ENCODE data around the gene MROH2A.
A peak's percentile ranks its signal among the peaks of the same experiment; 100 is the strongest.

The MROH2A gene

DNA sequence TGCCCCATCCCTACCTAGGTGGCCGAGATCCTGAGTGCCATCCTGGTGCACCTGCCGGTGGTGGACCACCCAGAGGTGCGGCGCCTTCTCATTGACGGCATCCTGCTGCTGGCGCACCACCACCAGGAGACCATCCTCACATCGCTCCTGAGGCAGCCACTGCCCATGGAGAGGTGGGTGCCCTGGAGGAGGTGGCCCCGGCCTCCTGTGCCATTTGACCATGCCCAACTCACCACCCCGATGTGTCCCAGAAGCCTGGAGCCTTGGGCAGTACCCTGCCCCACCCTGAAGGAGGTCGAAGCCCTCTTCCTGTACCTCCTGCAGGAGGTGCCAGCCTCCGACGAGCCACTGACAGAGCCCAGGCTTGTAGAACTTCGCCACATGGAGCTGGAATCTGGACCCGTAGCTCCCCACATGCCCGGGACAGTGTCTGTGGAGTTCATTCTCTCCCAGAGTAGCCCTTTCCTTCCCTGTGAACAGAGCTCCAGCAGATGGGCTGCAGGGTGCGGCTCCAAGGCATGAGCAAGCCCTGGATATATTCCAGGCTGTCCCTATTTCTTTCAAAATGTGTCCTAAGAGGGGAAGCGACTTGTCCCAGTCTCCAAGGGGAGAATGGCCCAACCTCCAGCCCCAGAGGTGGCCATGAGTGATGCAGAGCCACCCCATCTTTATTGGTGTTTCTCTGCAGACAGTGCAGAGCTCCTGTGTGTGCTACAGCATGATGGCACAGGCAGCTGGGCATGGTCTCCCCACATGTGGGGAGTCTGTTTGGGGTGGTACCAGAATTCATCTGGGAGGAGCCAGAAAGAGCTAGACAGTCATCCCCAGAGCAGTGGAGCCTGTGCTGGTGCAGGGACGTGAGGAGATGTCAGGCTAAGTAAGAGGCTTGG is 42.0 kb downstream of the MROH2A start:
- peak; percentile 49 for DNase-seq

DNA sequence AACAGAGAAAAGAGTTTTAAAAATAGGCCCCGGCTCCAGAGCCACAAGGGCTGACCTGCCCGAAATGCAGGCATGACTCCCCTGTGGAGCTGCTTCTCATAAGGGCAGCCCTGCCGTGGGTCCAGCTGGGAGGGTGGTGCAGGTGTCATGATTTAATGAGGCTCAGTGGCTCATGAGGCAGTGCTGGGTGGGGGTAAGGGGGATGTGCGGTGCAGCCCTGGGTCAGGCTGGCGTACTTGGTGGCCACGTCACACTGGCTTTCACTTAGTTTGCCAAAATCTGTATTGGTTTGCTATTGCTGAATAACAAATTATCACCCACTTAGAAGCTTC is 42.6 kb downstream of the MROH2A start:
- peak; percentile 49 for DNase-seq

DNA sequence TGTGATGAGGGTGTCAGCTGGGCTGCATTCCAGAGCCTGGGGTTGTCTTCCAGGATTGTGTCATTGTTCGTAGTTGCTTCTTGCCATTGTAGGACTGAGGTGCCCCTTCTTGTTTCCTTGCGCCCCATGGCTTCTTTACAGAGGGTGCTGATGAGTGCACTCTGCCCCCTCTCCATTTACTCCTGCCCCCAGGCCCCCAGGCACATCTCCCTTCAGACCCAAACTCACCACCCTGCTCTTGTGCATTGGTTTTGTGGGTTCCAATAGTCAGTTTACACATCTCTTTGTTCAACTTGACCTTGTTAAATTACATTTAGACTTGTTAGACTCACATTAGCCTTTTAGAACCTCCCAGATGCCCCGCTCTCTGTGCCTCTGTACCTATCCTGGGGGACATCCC is 43.1 kb downstream of the MROH2A start:
- peak; percentile 17 for DNase-seq

DNA sequence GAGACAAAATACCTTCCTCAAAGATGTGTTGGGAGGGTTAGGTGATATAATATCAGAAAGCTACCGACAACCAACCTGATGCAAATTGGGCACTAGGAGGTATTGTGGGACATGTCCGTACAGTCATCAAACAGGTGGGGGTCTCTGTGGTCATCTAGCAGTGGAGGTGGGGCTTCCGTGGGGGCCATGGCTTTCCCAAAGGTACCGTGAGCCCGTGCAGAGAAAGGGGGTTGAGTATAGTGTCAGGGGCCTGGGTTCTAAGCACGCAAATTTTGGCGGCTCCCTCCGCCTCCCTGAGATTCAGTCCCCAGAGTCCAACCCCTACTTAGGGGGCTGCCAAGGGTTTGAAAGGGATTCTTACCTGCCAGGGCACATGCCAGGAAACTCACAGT is 43.6 kb downstream of the MROH2A start:
- no peak for DNase-seq

DNA sequence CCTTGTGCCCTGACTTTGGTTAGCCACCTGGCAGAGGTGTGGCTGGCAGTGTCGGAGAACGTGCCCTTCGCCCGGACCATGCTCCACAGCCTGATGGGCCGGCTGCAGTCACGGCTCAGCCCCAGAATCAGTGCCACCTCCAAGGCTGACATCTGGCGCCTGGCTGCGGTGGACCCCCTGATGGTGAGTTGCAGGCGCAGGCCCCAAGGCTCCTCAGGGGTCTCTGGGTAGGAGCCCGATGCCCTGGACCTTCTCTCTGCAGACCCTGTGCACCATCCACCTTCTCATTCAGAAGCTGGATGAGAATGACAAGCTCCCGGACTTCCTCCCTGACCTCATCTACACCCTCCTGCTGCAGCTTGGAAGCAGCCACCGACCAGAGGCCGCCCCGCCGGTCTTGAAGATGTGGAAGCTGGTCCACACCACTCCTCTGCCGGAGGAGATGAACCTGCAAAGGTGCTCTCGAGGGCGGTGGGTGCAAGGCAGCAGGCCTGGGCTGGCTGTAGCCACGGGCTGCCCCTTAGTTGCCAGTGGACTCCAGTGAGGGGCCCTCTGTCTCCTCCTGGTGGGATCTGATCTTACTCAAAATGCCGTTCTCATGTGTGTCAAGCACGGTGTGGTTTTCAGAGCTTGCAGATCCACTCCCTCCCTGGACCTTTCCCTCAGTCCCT is 44.1 kb downstream of the MROH2A start:
- DNase-seq, result peak; percentile 44

DNA sequence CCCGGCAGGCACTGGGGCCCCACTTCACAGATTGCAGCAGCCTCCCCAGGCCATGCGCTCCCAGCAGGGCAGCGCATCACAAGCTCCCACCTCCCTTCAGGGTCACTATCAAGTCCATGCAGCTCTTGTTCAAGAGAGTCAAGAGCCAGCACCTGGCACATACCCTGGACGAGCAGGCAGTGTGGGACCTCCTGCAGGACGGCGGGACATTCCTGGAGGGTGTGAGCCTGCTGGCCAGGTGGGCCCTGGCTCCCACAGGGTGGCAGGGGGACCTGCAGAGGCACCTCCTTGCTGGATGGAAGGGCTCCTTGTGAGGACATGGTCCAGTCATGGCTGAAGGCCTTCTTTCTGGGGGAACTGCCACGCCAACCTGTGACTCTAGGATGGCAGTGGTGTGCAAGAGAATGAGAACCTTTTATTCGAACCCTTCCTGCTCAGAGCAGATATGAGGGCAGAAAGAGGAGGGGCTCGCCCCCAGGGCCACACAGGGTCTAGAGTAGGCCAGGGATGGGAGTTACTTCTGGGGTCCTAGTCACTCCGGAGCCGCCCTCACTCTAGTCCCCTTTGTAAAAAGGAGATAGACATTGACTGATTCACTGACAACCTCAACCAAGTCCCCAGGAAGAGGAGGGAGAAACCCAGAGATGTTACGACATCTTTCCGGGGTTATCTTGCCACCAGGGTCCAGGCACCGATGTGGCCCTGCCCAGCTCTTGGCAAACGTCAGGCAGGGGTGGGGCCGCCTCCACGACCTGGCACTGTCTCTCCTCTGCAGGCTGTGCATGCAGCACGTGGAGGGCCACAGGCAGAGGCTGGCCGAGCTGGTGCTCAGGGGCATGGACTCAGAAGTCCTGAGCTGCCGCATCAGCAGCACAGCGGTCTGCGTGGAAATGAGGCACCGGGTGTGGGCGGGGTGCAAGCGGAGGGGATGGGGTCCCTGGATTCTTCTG is 44.9 kb downstream of the MROH2A start:
- peak; percentile 48 for DNase-seq

DNA sequence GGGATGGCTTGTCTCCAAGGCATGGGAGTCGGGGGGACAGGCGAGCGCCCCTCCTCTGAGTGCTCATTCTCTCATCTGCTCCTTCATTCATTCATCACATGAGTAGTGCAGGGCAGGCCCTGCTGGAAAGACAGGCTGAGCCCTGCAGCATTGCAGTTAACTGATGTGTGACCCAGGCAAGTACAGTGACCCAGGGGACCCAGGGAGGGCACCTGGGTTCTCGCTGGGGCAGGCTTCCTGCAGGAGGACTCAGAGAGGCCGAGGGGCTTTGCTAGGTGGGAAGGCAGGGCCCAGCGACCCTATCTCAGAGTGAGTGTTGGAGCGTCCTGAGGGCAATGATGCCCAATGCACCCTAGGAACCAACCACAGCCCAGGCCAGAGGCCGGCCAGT is 45.6 kb downstream of the MROH2A start:
- DNase-seq, result peak; percentile 27

DNA sequence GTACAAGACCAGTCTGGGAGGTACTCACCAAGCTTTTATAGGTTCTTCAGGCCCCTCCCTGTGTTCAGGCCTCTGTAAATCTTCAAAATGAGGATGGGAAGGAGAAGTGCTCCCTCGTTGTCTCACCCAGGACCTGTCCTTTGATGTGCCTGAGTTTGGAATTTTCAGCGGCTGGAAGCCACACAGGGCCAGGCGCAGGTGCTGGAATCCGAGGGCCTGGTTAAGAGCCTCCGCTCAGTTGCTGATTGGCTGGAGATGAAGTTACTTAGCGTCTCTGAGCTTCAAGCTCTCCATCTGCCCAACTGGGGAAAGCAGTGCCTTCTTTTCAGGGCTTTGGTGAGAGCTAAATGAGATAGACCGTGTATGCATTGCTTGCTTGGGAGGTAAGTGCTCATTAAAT is 46.2 kb downstream of the MROH2A start:
- peak; percentile 52 for DNase-seq

DNA sequence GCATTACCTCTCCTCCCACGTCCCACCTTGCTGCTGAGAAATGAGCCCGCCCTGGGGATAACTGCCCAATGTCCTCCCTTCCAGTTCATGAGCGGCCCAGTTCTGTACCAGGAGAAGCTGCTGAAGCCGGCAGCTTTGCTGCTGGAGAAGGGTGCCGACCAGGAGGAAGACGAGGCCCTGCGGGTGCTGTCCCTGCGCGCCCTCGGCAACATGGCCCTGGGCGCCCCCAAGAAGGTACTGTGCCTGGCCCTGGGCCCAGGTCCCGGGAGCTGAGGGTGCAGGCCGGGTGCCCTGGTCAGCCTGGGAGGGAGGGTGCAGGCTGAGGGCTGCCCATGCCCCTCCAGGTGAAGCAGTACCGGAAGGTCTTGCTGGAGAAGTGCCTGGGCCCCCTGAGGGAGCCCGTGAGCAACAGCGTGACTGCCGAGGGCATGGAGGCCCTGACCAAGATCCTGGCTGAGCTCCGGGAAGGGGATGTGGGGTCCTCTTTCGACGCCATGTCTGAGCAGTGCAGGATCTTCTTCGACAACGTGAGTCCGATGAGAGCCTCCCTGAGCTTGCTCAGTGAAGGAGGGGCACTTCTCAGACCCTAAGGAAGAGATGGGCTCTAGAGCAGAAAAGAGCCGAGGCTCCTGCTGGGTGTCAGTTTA is 50.5 kb downstream of the MROH2A start:
- DNase-seq, result peak; percentile 49

DNA sequence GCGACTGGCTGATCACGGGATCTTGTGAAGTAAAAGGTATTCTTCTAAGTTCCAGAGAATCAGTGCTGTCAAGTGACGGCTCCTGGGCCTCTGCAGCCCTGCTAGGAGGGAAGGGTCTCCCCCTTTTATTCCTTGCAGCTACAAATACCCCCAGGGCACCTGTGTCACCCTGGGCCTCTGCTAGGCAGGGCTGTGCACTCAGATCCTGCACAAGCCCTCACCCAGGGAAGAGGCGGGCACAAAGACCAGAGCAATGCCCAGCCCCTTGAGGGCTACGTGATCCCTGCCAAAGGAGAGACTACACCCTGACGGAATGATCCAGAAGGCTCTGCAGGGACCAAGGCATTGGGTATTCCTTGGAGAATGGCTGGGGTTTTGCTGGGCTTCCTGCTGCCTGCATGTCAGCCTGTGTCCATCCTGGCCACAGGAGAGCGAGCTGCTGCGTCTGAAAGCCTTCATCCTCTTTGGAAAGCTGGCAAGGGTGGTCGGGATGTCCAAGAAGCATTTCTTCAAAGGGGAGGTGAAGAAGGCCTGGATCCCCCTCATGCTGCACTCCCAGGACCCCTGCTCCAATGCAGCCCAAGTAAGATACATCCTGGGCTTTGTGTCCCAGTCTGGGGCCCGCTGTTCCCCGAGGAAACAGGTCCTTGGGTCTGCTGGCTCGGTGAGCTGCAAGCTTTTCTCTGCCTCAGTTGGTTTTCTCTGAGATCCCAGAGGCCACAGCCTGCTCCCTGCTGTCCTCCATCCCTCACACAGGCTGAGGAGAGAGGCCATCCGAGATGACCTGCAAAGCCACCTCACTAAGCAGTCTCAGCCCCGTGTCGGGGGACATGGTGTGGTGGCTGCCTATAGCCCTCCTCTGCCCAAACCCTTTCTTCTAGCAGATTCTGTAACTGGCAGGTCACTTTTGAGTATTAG is 51.3 kb downstream of the MROH2A start:
- DNase-seq, result peak; percentile 50

DNA sequence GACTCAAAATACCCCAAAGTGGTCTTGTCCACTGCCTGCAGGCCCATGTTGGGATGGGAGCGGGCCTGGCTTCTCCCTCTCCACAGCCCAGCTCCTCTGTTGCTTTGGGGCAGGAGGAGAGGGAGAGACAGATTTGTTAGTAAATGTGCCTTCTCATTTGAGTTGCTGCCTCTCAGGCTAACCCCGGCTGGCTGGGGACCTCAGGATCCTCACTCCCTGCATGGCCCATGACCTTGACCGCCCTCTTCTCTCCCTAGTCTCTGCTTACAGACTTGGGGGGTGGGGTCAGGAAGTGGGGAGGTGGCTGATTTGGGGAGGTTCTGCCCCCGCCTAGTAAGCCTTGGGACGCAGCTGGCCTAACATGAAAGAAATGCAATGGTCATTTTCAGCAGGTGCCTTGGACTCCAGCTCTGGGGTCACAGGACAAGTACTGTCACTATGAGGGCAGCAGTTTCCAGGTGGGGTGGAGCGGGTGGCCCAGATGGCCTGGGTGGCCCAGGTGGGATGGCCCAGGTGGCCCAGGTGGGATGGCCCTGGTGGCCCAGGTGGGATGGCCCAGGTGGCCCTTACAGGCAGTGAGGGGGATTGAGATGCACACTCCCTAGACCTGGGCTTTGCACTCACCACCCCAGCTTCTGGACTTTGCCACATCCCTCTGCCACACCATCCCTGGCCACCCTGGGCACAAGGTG is 52.1 kb downstream of the MROH2A start:
- no peak for DNase-seq

DNA sequence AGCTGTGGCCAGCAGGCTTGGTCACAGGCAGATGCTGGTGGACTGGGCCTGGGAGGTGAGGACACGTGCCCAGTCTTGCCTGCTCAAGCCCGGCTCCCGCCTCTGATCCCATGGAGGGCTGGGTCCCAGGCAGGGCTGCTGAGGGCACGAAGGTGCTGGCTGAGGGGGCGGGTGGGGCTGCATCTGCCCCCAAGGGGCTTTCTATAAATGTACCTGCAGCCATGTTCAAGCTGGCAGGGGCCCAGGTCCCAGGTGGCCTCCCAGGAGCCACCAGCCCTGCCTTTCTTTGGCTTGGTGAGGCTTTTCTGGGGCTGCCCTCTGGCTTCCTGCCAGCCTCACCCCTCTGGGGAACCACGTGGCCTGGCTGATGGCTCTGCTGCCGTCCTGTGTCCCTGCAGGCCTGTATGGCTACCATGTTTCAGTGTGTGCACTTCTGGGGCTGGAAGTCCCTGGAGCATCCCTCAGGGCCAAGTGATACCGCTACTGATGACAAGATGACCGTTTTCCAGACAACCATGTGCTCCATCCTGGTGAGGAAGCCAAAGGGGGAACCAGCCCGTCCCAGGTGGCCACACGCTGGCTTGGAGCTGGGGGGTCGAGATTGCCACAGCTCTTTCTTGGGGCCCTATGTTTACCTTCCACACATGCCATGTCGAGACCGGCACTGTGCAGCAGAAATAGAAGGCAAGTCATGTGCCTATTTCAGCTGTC is 53.0 kb downstream of the MROH2A start:
- DNase-seq, result peak; percentile 52

DNA sequence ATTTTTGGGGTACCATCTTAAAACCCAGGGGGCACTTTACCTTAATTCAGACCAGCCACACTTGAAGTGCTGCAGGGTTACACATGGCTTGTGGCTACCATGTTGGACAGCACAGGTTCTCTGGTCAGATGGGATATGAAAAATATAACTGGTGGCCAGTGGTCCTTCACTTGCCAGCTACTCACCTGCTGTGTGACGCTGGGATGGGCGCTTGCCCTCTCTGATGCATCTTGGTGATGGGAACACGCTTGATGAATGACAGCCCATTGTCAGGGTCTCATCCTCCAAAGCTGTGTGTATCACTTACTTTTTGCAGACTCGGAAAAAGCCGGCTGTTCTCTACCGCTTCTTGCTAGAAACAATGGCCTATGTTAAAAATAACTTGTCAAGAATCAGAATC is 53.7 kb downstream of the MROH2A start:
- DNase-seq, result peak; percentile 43

DNA sequence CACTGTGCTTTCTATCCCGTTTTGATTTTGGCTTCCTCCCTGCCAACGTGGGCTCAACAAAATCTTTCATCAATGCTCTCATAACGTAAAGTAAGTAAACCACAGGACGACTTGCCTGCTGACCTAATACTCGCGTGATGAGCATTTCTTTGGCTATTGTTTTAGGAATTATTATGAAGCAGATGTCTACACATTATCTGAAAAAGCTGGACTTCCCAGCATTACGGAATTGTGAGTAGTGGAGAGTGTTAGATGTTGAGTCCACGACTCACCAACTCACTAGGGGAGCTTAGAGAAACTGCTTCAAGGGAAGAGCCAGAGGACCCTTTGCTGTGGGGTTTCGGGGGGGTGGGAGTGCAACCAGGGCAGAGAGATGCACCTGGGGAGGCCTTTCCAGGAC is 54.3 kb downstream of the MROH2A start:
- no peak for DNase-seq

DNA sequence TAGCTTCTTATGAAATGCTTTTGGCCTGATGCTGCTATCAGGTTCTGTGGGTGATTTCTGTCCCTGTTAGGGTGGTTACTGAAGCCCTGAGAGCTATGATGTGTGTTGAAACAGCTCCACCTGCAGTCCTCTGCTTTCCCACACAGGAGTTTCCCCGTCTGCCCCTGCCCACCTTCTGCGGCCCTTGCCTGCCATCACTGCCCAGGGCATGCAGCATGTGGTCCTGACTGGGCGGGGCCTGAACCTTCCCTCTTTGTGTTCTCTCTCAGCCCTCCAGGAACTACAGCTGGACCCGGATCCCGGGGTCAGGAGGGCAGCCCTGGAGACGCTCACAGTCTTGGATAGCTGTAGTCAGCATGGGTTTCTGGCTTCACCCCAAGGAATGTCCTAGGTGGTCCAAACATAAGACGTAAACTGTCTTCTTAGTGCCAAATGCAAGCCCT is 54.8 kb downstream of the MROH2A start:
- DNase-seq, result peak; percentile 75

DNA sequence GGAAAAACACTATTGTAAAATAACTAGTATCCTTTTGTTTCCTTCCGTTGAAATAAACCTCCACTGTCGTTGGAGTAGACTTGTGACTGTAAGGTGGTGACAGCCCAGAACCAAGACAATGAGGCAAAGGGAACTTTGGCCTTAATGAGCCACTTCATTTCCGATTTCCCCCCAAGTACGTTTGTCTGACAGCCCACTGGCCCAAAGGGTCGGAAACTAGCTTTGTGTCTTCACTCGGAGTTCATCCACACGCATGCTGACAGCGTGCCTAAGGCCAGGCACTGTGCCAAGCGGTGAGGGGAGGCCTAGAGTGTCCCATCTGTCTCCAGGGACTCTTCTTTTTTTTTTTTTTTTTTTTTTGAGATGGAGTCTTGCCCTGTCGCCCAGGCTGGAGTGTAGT is 55.2 kb downstream of the MROH2A start:
- peak; percentile 23 for DNase-seq

DNA sequence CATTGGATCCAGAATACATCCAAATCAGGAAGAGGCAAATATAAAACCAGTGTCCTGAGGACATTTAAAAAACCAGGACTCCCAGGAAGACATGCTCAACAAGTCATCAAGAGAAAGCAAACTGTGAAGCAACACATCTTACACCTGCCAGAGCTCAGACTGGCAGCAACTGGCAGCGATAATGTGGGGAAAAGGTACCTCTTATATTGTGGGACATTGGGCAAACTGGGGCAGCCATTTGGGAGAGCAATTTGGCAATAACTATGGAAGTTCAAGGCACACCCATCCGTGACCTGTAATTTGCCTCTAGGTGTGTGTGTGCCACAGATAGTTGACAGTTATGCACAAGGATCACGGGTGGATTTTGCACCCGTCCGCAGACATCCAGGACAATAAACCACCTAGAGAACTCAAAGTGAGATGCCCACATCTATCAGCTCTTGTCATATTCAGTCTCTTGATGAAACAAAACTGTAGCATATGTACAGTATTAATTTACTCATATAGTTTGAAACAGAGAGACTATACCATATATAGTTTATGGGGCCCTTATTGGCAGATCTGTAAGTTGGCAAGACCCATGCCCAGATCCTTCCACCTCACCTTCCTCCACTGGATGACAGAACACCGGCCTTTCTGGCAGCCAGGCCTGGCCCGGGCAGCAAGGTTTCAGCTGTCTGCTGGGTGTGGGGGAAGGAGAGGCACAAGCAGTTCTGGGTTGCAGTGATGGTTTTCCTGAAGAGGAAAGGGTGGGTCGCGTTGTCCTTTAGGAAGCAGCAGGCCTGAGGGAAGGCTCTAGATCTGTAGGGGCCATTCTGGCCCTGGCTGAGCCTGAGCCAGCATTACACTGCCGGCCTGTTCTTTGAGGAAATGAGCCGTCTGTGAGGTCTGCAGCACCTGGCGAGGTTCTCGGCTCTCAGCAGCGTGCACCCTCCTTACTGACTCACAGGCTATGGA is 57.4 kb downstream of the MROH2A start:
- peak; percentile 36 for DNase-seq

DNA sequence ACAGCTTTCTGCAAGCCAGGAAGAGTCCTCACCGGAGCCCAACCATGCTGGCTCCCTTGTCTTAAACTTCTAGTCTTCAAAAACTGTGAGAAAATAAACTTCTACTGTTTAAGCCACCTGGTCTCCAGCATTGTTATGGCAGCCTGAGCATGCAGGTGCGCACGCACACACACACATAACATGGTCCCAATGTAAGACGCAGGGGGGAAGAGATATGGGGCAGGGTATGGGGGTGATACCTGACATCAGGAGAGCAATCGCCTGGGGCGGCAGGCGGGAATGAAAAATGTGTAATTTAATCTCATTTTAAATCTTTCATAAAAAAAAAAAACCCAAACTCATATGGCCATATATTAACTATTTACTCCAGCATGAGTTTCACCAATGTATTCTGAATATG is 58.2 kb downstream of the MROH2A start:
- DNase-seq, result no peak

DNA sequence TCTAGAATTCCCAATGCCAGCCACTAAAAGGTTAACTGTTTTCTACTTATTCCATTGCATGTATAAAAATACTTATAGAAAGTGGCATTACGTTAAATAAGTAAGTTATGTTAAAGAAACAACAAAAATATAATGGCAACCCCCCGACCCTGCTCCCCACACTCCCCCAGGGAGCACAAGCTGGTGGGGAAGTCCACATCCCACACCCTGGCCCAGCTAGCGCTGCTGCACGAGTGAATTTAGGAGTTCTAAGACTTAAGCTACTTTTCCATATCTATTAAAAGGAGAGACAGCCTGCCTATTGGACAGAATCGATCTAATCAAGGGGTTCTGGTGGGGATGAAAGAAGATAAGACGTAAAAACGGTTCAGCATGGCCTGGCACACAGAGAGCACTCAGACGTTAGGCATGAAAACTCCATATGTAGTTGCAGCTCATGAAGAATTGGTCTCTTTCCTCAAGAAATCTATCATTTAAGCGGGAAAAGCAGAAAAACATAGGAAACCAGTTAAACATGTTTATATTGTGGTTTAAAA is 59.6 kb downstream of the MROH2A start:
- DNase-seq, result no peak

All from islet precursor cell (in vitro differentiated cells).